GM18867 (cell line): ENCODE results near the gene KCTD2.
"Not testable (repeated sequence)": the region's sequence is repeated elsewhere in the genome, so short reads cannot be mapped to it uniquely, and the experiment has no call there.

Source experiments
- ATAC-seq: cut with Tn5 transposase; IDR thresholded peaks from one replicate; pipeline ENCODE4 v1.9.1; 2021; ENCODE audit warnings: mild to moderate bottlenecking, moderate library complexity; ENCODE audit not compliant: unreplicated experiment

The KCTD2 gene

DNA sequence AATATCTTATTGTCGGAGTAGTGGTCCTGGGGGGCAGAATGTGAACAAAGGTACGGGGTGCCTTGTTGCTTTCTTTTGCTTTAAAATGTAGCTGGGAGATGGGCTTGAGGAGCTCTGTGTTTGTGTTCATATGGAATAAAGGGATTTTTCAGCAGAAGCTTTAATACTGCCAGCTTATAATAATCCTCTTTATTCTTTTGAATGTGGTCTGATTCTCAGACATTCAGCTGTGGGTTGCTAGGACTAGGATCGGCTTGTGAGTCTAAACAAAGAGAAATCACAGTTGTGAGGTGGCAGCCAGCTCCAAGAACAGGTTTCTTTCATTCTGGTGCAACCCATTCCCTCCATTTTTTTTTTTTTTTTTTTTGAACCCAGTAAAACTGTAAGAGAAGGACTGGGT, 27.3 kb upstream of the KCTD2 start:
- no peak for ATAC-seq

DNA sequence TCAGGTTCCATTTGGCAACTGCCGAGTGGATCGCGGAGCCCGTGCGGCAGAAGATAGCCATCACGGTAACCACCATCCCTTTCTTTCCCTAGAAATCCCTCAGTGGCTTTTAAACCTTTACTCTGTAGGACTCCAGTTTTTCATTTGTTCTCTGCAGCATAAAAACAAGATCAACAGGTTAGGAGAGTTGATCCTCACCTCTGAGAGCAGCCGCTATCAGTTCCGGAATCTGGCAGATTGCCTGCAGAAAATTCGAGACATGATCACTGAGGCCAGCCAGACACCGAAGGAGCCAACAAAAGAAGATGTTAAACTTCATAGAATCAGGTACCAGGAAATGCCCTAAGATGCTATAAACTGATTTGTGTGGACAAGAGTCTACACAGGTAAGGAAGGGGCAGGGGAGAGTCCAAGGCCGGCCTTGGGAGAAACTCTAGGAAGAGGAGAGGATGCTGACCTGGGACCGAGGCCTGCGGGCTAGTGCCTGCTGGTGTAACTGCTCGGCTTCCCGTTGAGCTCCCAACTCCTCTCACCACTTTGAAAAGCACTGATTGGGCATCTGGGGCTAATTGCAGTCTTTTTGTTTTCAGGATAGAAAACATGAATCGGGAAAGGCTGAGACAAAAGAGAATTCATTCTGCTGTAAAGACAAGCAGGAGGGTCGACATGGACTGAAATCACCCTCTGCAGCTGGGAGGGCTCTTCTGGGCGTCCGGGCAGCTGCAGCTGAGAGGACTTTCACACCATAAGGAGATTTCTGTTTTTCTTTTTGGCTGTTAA, 26.5 kb upstream of the KCTD2 start:
- ATAC-seq, result no peak

DNA sequence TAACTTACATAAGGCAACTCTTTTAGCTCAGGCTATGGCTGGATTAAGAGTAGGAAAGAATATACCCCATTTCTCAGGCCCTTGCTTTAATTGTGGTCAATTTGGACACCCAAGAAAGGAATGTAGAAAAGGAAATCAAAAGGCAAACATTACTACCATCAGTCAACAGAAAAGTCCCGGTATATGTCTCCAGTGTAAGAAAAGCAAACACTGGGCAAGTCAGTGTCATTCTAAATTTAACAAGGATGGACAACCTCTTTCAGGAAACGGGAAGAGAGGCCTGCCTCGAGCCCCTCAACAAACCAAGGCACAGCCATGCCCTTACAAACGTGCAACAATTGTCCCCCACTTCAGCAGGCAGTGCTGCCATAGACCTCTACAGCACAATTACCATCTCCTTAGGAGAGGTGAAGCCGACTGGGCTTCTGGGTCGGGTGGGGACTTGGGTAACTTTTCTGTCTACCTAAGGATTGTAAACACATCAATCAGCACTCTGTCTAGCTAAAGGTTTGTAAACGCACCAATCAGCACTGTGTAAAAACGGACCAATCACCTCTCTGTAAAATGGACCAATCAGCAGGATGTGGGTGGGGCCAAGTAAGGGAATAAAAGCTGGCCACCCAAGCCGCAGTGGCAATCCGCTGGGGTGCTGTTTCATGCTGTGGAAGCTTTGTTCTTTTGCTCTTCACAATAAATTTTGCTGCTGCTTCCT, 22.2 kb upstream of the KCTD2 start:
- no peak for ATAC-seq

DNA sequence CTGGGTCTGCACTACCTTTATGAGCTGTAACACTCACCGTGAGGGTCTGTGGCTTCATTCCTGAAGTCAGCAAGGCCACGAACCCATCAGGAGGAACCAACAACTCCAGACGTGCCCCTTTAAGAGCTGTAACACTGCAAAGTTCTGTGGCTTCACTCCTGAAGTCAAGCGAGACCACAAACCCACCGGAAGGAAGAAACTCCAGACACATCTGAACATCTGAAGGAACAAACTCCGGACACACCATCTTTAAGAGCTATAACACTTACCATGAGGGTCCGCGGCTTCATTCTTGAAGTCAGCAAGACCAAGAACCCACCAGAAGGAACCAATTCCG, 21.7 kb upstream of the KCTD2 start:
- ATAC-seq, result not testable (repeated sequence)

DNA sequence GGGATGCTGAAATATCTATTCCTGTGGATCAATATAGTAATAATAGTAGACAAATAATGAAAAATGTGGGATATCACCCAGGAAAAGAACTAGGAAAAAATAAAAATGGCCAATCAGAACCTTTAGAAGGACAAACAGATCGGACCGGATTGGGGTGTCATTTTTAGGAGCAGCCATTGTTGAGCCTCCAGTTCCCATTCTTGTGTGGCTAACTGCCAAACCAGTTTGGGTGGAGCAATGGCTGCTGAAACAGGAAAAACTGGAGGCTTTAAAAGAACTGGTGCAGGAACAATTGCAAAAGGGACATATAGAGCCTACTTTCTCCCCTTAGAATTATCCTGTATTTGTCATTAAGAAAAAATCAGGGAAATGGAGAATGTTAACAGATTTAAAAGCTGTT, 20.4 kb upstream of the KCTD2 start:
- ATAC-seq, result not testable (repeated sequence)

DNA sequence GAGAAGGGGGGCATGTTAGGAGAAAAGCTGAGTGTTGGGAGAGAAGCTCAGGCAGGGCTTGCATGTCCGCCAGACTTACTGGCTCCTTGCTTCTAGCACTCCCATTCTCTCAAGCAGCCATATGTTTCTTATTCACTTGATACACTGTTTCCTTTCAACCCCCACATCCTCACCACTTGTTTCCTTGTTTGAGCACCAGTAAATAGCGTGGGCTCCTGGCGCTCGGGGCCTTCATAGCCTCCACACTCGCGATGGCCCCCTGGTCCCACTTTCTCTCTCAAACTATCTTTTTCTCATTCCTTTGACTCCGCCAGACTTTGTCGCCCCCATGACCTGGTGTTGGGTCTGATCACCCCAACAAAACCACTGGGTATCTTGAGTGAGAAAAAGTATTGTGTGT, 16.9 kb upstream of the KCTD2 start:
- ATAC-seq, result no peak

DNA sequence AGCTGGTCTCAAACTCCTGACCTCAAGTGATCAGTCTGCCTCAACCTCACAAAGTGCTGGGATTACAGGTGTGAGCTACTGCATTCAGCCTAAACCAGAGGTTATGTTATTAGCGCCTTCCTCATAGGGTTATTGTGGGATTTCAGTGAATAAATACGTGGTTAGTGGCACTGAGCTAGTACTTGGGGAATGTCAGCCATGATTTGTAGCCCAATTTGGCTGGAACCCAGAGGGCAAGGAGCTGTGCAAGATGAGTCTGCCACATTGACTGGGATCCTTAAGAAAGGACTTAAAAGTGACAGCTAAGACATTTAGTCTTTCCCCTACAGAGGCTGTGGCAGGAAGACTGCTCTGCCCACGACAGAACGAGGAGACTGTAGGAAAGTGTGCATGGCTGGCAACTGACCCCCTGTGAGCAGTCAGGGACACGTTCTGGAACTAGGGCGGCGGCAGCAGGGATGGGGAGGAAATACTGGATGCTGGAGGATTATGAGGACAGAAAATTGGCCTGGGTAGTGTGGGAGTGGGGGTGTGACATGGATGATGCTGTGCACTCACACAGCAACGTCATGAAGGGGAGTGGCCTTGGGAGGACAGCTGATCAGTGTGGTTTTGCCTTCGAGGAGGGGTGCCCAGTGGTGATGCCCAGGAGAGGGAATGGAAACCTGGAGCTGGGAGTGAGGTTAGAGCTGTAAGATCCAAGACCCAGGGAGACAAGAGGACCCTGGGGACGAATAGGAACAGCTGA, 14.9 kb upstream of the KCTD2 start:
- no peak for ATAC-seq

DNA sequence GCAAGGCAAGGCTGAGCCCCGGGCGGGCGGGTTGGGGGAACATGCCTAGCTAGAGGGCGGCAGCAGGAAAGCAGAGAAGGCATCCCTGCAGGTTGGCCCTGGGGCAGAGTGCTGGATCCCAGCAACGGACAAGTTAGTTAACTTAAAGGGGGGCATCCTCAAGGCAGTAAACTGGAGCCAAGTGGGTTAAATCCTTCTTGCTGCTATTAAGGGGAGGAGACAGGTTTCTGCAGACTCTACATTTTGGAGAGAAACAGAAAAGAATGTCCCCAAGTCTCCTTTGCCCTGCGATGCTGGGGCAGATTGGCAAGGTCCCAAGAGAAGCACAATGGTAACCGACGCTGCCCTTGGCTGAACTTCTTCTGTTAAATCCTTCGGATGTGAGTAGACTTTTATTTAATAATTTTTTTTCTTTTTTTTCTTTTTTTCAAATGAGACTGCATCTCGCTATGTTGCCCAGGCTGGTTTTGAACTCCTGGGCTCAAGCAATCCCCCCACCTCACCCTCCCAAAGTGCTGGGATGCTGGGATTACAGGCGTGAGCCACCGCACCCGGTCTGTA, 14.2 kb upstream of the KCTD2 start:
- ATAC-seq, result no peak

DNA sequence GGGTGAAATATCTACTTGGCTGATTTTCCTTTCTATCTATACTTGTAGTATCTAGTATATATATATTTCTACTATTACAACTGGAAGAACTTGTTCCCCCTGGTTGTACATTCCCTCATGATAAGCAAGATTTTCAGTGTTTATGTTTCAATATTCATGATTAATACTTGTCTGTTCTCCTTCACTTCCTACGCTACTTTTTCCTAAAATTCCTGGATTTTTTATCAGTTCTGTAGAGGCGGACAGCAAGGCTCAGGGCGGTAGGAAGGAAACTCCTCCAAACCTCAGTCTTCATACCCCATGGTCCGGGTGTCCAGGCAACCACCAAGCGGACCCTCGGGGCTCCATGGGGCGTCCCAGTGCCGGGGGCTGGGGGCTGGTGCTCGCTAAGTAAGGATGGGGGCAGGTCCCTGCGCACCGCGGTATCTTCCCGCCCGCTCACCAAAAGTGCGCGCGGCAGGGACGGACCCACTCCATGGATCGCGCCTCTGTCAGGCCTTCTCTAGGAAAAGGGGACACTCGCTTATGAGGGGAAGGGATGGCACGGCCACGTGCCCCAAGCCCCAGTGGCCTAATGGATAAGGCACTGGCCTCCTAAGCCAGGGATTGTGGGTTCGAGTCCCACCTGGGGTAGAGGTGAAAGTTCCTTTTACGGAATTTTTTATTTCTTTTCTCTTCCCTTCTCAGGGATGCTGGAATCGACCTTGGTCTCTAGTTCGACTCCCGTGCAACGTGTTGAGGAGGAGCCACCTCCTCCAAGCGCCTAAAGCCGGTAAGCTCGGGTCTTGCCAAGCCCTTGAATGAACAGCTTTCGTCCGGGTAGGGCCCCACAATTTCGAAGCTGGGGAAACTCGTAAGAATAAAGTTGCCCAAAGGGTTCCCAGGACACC, 13.4 kb upstream of the KCTD2 start:
- peak; percentile 40 for ATAC-seq

DNA sequence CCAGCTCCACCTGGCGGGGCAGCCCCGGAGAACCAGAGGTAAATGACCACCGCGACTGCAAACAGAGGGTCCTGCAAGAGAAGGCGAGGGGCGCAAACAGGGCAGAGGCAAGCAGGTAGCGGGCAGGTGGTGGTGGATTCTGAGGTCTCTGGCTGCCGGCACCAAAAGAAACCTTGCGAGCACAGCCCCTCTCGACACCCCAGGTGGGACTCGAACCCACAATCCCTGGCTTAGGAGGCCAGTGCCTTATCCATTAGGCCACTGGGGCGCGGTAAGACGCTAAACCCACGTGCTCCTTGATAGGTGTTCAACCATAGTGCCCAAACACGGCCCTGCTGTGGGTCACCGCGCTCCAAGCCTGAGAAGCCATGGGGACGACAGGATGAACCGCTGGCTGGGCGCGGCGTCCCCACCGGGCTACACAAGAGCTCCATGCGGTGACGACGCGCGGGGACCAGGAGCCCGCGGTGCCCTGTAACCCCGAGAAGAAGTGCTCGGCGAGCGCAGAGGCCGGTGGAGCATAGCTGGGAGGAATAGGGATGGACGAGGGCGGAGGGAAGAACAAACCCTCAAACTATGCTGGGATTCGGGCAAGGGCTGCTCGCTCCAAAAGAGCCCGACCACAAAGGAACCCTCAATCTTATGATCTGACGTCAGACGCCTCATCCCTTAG, 12.7 kb upstream of the KCTD2 start:
- ATAC-seq, result peak; percentile 46

DNA sequence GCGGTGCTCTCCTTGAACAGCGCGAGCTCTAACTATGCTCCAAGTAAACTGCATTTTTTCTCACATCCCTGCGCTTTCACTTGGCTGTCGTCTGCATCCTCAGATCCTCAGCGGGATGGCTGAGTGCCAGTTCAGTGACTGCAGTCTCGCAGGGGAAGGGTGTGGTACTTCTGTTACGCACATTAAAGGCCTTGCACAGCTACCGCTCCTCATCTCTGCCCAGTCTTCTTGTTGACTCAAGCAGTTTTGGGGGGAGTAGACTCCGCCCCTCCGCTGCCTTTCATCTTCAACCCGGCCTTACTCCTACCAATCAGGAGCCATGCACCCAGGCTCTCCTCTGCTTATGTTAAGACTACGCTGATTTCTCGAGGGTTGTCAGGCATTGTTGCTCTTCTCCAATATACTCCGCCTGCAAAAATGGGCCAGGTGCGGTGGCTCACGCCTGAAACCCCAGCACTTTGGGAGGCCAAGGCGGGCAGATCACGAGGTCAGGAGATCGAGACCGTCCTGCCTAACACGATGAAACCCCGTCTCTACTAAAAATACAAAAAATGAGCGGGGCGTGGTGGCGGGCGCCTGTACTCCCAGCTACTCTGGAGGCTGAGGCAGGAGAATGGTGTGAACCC, 10.3 kb upstream of the KCTD2 start:
- no peak for ATAC-seq

DNA sequence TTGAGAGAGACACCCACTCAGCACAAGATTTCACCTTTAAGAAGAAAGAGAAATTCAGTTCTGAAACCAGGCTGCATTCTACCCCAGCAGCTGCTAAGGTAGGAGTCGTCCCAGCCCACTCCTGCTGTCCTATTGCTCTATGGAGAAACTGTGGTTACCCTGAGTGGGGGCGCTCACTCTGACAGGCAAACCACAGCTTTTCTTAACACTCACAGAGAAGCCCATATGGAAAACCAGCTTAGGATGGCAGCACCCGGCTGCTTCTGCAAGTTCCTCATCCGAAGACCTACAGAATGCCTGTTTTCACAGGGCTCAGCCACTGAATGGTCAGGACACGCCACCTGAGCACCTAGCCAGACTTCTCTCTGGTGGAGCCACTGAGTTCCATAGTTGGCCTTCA, 7.8 kb upstream of the KCTD2 start:
- no peak for ATAC-seq

DNA sequence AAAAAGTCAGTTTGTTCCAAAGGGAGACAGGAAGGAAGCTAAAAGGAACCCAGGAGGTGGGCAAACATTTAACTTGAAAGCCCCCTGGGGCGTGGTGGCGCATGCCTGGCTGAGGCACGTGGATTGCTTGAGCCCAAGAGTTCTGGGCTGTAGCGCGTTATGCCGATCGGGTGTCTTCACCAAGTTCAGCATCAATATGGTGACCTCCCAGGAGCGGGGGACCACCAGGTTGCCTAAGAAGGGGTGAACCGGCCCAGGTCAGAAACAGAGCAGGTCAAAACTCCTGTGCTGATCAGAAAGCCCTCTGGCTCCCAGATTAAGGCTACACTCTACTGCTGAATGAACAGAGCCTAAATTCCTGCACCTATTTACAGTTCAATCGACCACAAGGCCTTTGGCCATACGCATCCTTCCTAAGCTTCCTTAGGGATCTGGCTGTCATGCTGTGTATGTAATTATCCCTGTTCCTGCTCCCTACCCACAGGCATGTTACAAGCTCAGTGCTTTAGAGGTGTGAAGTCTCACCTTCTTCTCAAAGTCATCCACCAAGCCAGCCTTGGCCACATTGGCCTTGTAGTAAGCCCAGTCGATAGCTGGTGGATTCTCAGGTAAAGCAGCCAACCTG, 5.3 kb upstream of the KCTD2 start:
- ATAC-seq, result no peak

DNA sequence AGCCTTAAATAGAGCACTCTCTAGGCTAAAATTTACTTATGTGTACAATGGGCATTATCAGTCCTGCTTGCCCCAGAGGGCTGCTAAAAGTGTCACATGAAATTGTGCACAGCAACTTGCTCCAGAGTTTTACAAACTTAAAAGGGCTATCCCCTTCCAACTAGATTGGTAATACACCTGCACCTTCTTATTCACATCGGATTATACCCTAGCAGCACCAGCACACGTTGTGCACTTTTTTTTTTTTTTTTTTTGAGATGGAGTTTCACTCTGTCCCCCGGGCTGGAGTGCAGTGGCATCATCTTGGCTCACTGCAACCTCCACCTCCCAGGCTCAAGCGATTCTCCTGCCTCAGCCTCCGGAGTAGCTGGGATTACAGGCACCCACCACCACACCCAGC, 3.2 kb upstream of the KCTD2 start:
- ATAC-seq, result not testable (repeated sequence)

DNA sequence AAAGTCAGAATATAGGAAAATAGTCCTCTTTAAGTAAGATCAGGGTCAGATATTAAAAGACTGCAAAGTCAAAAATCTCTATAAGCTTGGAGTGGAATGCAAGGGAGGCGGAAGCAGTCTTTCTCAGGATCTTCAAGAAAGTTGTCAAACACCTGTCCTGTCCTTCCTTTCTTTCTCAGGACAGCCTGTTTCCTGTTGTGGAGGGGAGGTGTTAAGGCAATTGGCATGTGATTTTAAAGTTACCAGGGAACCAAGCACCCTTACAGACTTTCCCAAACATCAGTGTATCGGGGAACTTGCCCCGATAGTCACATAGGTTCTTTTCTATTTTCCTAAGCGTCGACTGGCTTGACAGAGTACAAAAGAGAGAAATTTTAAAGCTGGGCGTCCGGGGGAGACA, 2.3 kb upstream of the KCTD2 start:
- no peak for ATAC-seq

DNA sequence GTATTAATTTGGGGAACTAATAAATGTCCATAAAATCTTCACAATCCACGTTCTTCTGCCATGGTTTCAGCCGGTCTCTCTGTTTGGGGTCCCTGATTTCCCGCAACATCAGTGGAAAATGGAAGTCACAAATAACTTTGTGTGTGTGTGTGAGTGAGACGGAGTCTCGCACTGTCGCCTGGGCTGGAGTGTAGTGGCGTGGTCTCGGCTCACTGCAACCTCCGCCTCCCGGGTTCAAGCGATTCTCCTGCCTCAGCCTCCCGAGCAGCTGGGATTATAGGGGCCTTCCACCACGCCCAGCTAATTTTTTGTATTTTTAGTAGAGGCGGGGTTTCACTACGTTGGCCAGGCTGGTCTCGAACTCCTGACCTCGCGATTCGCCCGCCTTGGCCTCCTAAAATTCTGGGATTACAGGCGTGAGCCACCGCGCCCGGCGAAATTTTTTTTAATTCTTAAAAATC, 1.0 kb upstream of the KCTD2 start:
- not testable (repeated sequence) for ATAC-seq

DNA sequence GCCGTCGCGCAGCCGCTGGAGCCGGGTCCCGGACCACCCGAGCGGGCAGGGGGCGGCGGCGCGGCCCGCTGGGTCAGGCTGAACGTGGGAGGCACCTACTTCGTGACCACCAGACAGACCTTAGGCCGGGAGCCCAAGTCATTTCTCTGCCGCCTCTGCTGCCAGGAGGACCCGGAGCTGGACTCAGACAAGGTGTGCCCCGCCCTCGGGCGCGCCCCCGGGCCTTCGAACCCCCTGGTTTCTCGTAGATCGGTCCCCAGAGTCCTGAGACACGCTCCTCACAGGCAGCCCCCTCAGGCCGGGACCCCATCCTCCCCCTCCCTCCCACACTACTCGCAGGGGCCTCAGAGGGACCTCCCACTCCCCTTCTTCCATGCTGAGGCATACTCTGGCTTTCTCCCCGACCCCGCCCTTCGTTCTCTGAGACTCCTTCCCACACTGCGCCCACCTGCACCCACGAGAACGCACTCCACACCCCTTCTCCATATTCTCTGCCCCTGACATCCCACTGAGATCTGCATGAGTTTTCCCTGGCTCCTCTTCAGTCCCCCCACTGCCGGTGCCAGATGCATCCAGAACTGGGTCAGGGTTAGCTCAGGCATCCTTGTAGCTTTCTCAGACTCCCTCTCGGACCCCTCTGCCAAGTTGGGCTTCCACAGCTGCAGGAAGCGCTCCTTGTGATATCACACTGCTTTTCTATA, 523 bp downstream of the KCTD2 start:
- ATAC-seq, result no peak

DNA sequence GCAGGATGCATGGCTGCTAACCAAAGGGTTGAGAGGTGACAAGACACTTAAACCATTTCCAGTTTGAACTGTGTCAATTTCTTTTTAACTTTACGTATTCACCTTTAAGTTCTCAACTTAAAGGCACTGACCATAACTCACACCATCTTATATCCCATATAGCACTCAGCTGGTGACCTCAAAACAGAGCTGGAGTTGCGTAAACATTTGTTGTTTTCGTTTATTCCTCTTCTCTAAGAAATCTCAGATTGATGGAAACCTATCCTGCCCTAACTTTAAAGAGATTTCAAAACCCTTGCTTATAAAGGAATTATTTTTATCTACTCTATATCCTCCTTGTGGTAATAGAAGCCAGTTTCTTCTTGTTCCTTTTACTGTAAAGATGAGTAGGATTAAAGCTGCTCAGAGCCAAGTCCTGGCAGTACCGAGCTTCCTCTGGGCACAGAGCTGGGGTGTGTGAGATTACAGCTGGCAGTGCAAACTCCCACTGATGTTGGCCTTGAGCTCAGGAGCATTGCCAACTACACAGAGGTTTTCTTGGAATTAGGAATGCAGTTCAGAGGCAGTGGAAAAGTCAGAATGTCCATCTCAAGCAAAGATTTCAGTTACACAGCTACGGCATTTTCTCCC, 1.3 kb downstream of the KCTD2 start:
- ATAC-seq, result no peak
